Retinal pigment epithelial cell (primary cell): Measurements from ENCODE around the gene PPFIA4.

Experiments used
- DNase-seq: peaks from one replicate; pipeline ENCODE4 v3.0.0-alpha.2; 2010; ENCODE audit warnings: low read depth
- H3K4me3 ChIP-seq: 2 replicates; pipeline ENCODE4 v1.5.1; 2011; ENCODE audit warnings: mild to moderate bottlenecking, low read length, control low read depth, moderate library complexity
- TF ChIP-seq, protein P1 (sequence below): conservative IDR thresholded peaks from 2 replicates; pipeline ENCODE4 v1.5.1; 2011; ENCODE audit warnings: low read depth, low read length, control low read depth, inconsistent platforms

PPFIA4 gene

DNA sequence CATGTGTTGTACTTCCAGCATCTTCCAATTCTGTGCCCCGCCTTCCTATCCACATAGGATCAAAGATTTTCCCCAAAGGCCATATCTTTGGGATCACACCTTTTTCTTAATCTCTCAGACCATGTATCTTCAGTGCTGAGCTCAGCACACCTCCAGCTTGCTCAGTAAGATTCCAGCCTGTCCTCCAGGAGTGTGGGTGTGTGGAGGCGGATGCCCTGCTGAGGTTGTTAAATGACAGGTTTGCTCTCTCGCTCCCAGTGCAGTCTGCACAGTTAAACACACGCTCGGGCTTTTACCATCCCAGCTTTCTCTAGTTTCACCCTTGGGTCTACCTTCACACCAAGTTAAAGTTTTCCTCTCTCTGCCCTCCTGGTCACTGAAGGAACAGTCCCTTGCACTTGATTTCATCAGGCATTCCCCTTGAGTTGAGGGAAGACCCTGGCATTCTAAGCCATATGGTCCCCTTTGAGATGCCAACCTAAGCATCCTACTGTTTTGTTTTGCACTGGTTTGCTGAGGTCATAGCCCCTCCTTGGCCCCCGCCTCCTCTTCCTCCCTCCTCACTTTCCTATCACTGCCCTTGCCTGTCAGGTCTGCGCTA is 45.8 kb downstream of the PPFIA4 start:
- DNase-seq = no peak
- no peak overlapping the region for H3K4me3 ChIP-seq
- TF ChIP-seq, protein P1, sequence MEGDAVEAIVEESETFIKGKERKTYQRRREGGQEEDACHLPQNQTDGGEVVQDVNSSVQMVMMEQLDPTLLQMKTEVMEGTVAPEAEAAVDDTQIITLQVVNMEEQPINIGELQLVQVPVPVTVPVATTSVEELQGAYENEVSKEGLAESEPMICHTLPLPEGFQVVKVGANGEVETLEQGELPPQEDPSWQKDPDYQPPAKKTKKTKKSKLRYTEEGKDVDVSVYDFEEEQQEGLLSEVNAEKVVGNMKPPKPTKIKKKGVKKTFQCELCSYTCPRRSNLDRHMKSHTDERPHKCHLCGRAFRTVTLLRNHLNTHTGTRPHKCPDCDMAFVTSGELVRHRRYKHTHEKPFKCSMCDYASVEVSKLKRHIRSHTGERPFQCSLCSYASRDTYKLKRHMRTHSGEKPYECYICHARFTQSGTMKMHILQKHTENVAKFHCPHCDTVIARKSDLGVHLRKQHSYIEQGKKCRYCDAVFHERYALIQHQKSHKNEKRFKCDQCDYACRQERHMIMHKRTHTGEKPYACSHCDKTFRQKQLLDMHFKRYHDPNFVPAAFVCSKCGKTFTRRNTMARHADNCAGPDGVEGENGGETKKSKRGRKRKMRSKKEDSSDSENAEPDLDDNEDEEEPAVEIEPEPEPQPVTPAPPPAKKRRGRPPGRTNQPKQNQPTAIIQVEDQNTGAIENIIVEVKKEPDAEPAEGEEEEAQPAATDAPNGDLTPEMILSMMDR = no peak

DNA sequence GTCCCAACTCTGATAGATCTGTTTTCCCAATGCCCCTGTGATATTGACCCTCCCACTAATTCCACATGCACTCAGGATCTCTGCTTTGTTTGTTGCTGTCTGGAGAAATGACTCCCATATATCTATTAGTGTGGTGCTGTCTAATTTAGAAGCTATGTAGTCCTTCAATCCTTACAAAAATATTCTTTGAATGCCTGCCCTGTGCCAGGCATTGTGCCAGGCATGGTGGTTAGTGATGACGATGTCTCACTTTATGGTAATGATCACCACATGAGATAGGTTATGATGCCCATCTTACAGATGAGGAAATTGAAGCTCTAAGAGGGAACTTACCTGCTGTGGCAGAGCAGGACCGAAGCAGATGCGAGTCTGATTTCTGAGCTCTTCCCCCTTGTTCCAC is 46.6 kb downstream of the PPFIA4 start:
- DNase-seq = no peak
- TF ChIP-seq, protein P1 = no peak
- H3K4me3 ChIP-seq = no peak overlapping the region

- TF ChIP-seq, protein P1 = no peak
- H3K4me3 ChIP-seq = no peak overlapping the region
- DNase-seq = no peak
Measured at GRCh38 chr1:203073469-203073868, 47.2 kb downstream of the PPFIA4 start.

DNA sequence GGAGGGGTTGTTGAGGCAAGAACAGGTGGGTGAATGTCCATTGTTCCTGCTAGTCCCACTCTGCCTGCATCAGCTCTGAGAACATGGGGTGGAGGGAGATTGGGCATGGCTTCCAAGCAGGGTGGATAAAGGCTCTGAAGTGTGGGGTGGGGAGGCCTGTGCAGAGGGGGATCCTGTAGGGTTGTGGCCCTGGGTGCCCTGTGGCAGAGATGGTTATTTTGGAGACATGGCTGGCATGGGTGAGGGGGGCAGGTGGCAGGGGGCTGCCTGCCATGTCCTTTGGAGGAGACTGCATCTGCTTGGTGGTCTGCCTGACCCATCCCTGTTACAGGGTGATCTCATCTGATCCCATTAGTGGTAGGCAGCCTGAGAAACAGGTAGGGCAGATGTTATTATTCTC is 48.3 kb downstream of the PPFIA4 start:
- H3K4me3 ChIP-seq = no peak overlapping the region
- no peak for DNase-seq
- TF ChIP-seq, protein P1 = no peak

DNA sequence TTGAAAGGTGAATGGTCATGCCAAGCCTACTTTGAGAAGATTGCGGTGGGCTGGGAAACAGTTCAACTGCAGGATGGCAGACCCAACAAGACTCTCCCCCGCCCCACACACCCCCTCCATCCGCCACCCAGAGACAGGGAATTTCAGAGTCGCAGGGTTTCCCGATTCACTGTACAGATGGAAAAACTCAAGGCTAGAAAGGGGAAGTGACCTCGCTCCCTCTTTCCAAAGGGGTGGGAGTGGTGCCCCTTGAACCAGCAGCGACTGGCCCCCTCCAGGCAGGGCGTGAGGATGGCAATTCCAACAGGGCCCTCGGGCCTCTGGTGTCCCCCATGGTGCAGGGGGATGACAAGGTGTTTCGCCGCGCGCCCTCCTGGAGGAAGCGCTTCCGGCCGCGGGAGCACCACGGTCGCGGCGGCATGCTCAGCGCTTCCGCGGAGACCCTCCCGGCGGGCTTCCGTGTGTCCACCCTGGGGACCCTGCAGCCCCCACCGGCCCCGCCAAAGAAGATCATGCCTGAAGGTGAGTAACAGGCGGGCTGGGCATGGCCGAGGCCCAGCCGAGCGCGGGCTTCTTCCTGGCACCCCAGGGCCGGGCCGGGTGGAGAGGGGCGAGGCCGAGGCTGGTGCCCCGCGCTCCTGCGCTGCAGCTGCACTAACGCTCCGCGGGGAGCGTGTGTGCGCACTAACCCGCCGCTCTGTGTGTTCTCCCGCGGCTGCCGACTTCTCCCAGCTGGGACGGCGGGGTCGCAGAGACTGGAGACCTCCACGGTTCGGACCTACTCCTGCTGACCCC is 49.1 kb downstream of the PPFIA4 start:
- TF ChIP-seq, protein P1 = no peak
- no peak for DNase-seq
- H3K4me3 ChIP-seq = no peak overlapping the region

DNA sequence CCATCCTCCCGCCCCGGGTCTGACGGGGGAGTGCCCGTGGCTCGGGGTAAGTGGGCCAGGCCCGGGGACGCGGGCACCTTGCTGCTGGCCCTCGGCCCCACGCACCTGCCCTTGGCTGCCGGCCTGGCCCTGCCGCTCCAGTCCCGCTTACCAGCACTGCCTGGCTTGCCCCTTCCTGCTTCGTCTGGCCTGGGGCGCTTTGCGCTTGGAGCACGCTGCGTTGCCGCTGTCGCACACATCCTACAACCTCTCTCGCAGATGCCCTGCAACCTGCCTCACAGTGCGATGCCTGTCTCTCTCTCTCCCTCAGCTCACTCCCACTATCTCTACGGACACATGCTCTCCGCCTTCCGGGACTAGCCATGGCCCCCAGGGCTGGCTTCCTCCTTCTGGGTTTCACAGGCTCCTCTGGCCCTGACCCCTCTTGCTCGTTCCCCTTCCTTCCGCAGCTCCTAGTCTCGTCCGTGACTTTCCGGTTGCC is 49.8 kb downstream of the PPFIA4 start:
- TF ChIP-seq, protein P1 = no peak
- H3K4me3 ChIP-seq = no peak overlapping the region
- no peak for DNase-seq

DNA sequence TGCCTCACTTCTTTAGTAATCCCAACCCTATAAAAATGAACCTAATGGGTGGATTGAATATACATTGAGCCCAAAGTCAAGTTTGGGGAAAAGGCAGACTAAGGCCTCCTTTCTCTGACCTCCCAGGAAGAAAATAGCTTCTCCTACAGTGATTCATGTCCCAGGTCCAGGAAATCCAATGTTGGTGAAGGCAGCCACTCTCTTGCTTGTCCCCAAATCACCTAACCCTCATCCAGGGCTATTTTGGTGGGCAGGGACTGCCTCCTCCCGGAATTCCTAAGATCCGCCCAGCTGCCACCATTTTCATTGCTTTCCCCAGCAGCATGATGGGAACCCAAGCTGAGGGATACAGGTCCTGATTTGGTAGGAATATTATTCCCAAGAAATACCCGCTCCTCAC is 51.1 kb downstream of the PPFIA4 start:
- H3K4me3 ChIP-seq = no peak overlapping the region
- TF ChIP-seq, protein P1 = no peak
- no peak for DNase-seq
